HG03575 (cell line): ENCODE data around the gene CORO2B.

ENCODE experiments used
- ATAC-seq: cut with Tn5 transposase; IDR thresholded peaks from one replicate; pipeline ENCODE4 v1.9.1; 2021; ENCODE audit not compliant: unreplicated experiment, insufficient number of reproducible peaks, low FRiP score; ENCODE audit errors: extremely low read depth

The CORO2B gene, protein sequence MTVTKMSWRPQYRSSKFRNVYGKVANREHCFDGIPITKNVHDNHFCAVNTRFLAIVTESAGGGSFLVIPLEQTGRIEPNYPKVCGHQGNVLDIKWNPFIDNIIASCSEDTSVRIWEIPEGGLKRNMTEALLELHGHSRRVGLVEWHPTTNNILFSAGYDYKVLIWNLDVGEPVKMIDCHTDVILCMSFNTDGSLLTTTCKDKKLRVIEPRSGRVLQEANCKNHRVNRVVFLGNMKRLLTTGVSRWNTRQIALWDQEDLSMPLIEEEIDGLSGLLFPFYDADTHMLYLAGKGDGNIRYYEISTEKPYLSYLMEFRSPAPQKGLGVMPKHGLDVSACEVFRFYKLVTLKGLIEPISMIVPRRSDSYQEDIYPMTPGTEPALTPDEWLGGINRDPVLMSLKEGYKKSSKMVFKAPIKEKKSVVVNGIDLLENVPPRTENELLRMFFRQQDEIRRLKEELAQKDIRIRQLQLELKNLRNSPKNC

DNA sequence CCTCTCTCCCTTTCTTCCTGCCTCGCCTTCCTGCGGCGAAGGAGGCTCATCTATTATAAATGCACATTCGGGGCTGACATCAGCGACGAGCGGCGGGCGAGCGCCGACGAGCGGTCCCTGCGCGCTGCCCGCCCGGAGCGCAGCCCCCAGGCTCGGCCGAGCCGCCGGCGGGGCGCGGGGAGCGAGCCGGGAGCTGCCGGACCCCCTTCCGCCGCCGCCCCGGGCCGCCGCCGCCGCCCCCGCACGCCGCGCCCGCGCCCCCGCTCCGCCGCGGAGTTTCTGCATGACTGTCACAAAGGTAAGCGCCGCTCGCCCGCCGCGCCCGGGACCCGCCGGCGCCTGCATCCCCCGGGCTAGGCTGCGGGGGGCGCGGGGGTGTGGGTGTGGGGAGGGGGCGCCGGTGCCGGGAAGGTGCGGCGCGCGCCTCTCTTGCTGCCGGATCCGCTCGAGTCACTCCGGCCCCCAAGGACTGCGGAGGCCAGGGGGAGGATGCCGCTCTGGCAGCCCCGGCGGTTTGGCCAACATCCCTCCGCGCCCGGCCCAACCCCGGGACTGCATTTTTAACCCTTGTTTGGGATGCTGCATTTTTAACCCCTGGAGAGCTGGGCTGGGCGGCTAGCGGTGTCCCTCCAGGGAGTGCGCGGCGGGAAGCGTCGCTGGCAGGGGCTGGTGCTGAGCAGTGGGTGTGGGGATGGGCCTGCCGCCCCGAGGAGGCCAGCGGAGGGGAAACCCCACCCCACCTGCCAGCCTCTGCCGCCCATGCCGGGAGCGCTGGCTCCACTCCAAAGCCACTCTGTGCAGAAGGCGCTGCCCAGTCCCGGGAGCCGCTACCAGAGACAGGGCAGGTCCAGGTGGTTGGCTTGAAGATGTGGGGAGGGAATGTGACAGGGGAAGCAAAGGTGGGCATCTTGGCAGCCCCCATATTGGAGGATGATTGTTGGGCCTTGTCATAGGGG is at the start of gene CORO2B:
TSS of gene CORO2B (plus strand) at position 14 of the 956 bp plus-strand sequence. CDS start at position 284, 270 bp downstream.
- ATAC-seq, result no peak

GRCh38 chr15:68531387-68532179 is 47.2 kb upstream of the CORO2B start:
- ATAC-seq, result no peak

DNA sequence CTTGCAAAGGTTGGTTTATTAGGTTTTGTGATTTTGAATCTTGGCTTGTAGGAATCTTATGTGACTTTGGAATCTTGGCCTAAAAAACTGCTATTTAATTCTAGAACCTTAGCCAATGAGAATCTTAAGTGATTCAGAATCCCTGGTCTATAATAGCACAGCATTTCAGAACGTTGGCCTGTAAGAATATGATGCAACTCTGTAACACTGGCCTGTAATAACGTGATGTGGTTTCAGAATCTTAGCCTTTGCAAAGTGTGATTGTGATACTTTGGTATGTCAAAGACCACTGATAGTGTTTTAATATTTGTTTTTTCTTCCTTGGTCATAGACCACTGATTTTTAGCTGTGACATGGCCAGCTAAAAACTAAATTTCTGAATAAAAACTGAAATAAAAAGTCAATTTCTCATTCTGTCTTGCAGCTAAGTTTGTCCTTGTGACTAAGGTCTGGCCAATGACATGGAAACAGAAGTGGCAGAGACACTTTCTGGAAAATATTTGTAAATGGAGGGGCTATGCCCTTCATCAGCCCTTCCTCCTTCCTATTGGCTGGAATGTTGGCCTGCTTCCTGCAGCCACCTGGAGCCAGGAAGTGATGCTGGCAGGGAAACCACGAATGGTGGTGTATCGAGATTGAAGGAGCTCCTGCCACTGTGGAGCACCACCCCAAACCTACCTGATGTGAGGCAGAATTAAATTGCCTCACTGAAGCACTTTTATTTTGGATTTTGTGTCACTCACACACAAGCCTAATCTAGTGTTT is 42.3 kb upstream of the CORO2B start:
- no peak for ATAC-seq

- ATAC-seq, result no peak
These were observed 41.7 kb upstream of the CORO2B start for GRCh38 chr15:68537097-68537496.

DNA sequence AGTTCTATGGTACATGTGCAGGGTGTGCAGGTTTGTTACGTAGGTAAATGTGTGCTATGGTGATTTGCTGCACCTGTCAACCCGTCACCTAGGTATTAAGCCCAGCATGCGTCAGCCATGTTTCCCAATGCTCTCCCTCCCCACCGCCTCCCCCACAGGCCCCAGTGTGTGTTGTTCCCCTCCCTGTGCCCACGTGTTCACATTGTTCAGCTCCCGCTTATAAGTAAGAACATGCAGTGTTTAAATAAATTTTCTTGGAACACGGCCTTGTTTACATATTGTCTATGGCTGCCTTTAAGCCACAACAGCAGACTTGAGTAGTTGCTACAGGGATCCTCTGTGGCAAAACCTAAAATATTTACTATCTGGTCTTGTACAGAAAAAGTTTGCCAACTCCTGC is 41.3 kb upstream of the CORO2B start:
- ATAC-seq, result no peak

DNA sequence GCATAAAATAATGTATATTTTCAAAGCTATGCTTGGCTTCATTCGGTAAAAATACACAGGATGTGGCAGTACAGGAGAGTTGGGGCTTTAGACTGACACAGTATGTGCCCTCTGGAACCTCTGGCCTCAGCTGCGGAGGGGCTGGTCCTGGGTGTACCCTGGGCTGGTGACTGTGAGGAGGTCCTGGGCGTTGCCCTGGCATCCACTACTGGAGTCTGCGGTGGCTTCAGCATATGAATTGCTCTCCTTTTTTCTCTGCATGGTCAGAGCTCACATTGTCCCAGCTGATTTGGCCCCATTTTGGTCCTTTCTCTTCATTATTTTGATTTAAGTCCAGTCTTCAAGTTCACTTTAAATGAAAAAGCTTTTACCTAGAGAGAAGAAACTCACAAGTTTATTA is 40.5 kb upstream of the CORO2B start:
- no peak for ATAC-seq

DNA sequence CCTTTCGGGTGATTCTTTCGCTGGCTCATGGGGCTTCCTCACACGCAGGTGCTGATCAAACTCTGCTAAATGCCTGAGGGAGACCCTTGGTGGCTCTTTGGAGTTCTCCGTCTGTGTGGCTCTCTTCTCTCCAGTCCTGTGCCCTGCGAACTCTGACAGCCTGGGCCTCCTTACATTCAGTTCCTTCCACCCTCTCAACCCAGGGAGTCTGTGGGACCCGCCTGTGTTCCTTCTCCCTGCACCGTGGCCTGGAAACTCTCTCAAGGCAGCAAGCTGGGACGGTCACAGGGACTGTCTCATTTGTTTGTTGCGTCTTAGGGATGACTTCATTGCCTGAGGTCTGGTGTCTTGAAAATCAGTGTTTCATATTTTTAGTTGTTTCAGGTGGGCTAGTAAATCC is 37.0 kb upstream of the CORO2B start:
- no peak for ATAC-seq

GRCh38 chr15:68542348-68542747 is 36.4 kb upstream of the CORO2B start:
- ATAC-seq, result no peak

- ATAC-seq, result no peak
These were observed 36.0 kb upstream of the CORO2B start for GRCh38 chr15:68542771-68543164.

DNA sequence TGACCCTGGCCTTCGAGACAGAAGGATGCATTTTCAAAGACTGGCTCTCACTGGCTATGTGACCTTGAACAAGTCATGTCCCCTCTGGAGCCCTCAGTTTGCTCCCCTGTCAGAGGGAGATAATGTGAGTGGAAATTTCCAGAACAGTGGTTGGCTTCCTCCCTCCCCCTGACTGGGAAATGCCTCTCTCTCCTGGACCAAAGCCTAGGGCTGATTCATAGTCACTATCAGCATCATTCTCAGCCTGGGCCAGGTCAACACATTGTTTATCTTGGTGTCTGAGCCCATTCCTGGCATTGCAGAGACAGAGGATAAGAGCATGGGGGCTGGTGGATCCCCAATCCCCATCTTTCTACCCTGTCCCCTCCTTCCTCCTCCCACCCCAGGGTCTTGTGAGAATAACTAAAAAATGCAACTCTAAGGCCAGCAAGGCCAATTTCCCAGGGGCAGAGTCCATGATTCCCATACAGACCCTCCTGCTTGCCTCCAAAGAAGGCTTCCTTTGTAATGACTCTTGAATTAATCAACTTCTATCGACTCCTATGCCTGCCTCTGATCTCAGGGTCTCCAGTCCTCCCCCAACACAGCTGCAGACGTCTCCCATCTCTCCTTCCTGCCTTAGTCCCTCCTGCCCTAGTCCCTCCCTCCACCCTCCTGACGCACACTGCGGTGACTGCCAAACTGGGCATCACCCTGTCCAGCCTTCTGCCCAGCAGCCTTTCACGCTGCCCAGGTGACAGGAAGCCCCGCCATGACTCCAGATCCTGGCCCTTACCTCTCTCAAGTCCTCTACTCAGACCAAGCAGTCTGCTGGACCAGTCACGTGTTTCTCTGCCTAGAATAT is 35.4 kb upstream of the CORO2B start:
- ATAC-seq, result no peak

DNA sequence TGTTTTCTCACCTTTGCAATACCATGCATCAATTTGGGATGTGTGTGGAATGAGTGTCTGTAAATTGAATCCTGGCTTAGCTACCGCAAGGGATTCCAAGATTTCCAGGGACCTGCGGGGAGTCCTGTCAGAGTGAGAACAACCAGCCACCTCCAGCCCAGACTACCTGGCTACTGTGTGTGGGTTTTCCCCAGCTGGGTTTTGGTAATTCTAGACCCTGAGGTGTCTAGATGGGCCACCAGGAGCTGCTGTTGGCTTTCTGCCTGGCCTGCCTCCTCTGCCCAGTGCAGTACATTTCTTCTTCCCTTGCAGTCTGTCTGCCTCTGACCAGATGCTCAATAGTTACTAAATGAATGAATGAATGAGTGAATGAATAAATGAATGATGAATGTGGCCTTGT is 32.5 kb upstream of the CORO2B start:
- ATAC-seq, result no peak

GRCh38 chr15:68548364-68548763 is 30.4 kb upstream of the CORO2B start:
- no peak for ATAC-seq

- no peak for ATAC-seq
These were observed 28.8 kb upstream of the CORO2B start for GRCh38 chr15:68550004-68550403.

- no peak for ATAC-seq
These were observed 28.1 kb upstream of the CORO2B start for GRCh38 chr15:68550498-68551295.

- no peak for ATAC-seq
These were observed 27.5 kb upstream of the CORO2B start for GRCh38 chr15:68551296-68551635.

DNA sequence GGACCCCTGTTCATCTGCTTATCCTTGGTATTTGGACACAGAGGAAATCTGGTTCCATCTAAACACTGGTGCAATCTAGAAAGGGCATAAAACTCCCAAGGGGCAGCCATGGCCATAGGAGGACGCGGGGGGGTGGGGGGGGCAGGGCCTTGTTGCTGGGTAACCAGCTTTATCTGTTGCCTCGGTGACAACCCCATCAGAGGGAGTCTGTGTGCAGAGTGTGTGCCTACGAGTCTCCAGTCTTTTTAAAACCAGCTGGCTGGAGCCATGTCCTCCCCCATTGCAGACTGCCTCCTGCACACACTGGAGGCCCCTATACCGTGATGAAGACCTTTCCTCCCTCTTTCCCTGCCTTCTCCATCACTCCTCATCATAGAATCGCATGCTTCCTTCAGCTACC is 26.4 kb upstream of the CORO2B start:
- no peak for ATAC-seq

GRCh38 chr15:68552773-68553172 is 26.0 kb upstream of the CORO2B start:
- ATAC-seq, result no peak
